Stimulated activated CD8-positive, alpha-beta memory T cell treated with anti-CD3 and anti-CD28 coated beads, Interleukin-7, amount 100 ng/mL, for 1 hour (primary cell): ENCODE data around the gene GLI3.

Source experiments
- DNase-seq, 2 donors: peaks; one replicate each; pipeline ENCODE4 v3.0.0-alpha.2; 2020; ENCODE audit warnings: low read depth in 2 of 2

Gene GLI3

DNA sequence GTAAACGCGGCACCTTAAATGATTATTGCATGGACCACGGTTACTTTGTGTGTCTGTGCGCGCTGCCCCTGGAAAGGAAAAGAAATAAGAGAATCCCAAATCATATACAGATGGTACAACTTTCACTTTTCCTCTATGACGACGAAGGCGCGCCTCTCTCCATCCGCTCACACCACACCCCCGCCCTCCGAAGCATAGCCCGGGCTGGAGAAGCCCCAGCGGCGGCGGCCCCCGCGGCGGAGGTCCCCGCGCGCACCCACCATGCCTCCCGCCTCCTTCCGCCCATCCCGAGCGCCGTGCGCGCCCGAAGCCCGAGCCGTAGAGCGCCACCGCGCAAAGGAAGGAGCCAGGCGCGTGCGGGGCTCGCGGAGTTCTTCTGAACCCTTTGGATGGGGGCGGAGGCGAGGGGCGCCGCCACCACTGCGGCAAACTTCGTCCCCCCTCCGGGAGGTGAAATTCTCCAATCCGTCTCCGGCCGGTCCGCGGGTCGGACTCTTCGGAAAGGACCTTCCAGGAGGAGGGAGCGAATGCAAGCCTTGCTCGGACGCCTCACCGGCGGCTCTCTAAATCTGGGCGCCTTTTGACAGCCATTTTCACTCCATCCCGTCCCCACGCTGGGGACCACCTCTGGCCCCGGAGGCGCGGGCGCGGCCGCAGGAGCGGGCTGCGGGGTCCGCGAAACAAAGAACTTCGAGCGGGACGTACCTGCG, 588 bp downstream of the GLI3 start:
- no peak for DNase-seq

DNA sequence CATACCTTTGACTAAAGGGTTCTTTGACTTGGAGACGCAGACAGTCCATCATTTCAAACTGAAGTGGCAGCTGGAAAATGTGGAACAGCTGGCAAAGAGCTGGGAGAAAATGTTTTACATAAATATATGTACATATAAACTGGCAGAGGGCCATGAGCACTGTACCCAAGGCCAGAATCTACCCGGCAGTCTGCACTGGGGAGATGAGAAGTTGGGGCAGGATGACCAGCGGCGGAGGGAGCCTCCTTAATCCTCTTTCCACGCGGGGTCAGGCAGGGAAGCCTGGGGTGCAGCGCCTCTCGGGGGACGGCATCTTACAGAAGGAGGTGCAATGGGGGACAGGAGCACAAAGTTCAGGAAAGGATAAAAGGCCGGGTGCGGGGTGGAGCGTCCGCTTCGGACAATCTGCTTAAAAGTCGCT, 1.3 kb downstream of the GLI3 start:
- DNase-seq, result no peak

DNA sequence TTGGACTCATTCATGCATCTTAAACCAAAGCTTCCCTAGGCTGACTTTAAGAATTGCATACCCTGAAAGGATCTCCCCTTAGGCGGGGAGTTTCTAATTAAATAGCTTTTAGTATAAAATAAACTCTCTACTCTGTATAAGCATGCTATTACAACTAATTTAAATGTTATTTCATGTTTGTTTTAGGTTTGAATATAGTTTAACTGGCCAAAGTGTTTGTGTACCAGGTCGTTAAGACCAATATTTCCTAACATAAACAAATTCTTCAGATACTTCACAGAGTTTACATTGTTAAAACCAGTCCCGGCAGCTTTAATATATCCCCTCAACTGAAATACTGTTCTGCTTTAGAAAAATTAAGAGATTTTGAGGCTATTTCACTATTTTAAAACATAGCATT, 2.3 kb downstream of the GLI3 start:
- no peak for DNase-seq

DNA sequence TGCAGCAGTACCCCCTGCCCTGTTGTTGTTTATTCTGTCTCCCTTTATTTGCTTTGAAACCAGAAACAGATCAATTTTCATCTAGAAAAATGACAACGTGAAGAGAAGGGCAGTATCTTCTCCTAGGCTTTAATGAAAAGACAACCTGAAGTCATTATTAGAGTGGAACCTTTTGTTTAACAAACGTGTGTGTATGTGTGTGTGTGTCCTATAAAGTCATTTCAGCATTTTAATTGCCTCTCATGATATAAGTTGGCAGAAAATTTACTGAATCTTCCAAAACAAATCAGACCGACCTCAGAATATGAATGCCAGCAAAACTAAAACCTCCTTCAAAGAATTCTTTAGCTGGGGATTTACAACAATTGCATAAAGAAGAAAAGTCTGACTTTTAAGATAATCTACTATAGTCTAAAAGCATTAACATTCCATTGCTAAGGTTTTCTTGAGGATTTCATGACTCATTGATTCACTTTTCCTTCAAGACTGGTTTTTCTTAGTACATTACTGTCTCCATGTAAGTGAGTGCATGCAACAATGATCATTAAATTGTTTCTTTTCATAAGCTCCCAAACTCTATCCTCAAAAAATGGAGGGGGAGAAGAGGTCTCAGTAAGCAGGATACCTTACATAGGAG, 3.2 kb downstream of the GLI3 start:
- no peak for DNase-seq

DNA sequence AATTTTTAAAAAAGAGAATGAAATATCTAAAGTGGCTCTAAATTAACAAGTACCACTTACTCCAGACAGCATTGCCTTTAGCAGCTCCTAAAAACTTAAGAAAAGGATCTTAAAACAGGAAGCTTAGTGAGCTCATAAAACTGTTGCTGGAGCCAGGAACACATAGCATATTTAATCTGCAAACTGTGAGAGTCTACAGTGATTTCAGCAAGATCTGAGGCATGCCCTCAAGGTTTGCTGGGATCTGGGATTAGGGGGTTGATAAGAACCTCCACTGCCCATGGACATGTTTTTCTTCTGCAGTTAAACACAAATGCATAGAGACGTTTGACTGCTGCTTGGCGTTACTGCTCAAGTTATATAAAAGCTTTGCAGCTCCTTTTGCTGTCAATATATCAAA, 3.8 kb downstream of the GLI3 start:
- no peak for DNase-seq

DNA sequence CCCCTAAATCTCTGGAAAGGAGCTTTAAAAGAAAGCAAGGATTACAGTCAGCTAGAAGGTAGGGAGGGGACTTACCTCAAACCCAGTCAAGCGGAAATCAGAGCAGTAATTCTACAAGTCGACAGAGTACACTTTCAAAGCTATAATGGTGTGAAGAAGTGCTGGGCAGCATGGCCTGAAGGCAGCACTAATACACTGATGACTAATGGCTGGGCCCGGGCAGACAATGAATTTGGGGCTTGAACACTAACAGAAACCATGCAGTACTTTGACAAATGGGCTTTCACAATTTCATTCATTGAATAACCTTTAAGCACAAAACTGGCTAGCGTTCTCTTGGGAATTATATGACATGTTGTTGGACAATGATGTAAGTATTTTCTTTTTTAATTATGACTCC, 4.7 kb downstream of the GLI3 start:
- DNase-seq, result no peak

DNA sequence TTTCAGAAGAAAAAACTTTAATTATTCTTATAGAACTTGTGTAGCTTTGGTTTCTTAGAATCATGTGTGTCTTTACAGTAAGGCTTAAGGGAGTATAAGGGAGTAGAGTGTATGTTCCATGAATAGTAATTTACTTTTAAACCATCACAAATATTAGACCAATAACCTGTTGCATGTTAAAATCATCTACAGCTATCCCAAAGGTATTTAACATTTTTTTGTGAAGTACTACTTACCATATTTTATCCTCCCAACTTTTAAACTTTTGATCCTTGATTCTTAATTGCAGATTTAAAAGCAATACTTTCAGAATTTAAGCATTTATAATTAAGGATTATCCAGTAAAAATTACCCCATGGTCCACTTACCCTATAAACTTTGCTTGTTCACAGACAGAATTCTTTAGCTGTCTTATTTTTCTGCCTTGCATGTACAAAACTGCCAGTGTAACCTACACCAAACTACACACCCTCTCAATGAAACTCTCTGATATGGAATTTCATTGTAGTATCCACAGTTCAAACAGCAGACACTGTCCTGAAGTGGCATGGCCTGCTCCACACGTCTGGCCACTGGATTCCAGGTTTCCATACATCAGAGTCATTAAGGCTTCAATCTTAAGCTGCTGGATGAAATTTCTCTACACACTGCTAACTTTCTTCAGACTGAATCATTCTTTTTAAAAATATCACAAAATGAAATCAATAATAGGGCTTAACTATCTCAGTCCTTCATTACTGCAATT, 5.8 kb downstream of the GLI3 start:
- no peak for DNase-seq

DNA sequence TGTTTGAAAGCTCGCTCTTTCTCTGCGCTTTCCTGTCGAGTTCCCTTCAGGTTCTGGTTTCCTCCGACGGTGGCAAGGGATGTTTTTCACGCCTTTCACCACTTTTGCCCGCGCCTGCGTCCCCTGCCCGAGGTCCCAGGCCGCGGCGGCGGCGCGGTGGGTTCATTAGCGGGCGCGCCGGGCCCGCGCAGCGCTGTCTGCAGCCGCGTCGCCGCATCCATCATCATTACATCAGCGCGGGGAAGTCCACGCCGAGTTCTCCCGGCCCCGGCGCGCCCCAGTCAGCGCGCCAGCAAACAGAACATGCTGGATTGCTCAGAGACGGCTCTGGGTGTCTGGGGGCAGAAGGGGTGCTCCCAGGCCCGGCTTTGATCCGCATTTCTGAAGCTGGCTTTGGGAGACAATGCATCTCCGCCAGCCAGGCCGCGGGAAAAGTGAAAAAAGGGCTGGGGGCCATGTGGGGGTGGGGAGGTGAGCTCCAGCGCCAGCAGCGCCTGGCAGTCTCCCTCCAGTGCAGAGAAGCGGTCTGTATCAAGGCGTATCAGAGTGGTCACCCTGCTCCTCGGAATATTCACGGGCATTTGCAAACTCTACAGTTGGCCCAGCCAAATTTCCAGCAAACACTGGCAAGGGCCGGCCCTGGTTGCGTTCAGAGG, 8.9 kb downstream of the GLI3 start:
- DNase-seq, result no peak

DNA sequence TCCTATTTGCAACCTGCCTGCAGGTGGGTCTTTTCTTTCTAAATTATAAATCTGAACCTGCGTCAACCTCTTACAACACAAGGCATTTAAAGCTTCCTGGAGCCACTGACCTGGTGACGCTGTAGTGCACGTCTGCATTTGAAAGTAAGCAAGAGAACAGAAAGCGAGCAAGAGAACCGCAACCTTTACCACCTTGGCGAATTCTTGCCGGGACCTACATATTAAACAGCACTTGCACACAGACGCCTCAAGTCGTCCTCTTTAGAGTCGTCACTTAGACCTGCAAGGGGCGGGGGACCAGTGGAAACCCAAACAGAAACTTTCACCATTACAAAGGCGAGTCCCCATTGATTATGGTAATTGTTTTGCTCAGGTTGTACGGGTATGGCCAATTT, 9.5 kb downstream of the GLI3 start:
- no peak for DNase-seq

DNA sequence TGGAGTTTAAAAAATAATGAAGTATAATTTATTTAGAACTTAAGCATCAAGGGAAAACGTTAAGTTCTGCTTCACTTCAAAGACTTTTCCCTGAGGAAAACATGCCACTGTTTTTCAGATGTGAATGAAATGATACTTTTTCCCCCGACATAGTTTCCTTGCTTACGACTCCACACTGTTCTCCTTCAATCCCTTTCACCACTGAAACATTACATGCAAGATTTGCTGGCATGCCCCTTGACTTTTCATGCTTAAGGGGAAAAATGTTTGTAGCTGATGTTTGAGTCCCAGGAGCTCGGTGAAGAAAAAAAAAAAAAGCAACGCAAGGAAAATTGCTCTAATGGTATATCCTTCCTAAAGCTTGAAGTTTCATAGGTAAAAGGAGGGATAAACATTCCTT, 10.0 kb downstream of the GLI3 start:
- DNase-seq, result no peak

DNA sequence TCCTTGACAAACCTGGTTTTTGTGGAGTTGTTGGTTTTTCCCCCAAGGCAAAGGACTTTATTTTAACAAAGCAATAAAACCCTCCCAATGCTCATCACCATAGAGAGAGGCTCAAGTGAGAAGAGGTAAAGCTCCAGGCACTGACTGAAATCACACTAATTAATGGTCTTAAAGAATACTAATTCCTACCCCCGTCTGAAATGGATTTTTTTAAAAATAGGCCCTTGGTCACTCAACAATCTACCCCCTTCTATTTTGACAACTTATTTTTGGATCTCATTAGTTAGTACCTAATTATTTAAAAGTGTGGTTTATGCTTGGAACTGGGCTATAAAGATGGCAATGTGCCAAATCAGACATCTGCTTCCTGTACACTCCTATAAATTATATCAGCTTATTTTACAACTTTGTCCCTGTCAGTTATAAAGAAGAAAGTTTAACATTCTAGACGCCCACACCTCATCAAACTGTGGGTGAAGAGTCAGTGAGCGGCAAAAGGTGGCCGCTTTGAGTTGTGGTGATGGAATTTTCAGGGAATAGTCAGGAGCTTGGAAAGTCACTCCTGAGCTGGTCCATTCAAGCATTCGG, 10.6 kb downstream of the GLI3 start:
- no peak for DNase-seq

DNA sequence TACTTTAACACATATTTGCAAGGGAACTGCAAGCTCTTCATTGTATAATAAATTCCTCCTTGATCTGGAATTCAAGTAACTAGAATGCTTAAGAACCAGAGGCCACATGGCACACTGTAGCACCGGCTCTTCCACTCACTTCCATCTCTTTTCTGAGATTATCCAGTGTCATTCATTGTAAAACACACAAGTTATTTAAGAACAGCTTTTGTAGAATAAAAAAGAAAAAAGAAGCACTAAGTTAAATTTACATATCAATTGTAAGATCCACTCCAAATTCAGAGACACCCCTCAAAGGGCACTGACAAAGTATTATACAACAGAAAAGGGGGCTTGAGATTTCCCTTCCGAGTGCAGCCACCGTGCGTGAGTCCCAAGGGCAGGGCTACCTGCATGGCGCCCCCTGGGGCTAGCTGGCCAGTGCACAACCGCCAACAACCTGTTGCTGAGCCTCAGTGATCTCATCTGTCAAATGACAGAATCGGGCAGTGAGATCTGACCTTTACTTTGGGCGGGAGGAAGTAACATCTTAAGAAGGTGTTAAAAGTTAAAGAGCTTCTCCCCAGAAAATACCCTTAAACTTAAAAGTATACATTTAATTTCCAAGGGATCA, 12.5 kb downstream of the GLI3 start:
- DNase-seq, result no peak

DNA sequence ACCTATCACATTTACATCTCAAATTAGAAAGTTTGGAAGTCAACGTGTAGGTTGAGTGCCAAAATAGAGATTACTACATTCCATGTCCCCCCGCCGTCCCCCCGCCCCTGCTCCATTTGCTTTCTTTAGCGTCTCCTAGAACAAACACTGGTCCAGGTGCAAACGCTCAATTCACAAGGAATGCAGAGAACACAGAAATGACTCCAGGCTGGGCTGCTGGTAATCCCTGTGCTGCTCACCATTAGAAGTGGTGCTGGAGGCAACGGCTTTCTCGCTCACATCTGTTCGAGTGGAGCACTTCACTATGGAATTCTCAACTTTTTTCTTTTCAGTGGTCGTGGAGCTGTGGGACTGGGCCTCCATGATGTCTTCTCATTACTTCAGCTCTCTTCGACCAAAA, 14.1 kb downstream of the GLI3 start:
- no peak for DNase-seq

DNA sequence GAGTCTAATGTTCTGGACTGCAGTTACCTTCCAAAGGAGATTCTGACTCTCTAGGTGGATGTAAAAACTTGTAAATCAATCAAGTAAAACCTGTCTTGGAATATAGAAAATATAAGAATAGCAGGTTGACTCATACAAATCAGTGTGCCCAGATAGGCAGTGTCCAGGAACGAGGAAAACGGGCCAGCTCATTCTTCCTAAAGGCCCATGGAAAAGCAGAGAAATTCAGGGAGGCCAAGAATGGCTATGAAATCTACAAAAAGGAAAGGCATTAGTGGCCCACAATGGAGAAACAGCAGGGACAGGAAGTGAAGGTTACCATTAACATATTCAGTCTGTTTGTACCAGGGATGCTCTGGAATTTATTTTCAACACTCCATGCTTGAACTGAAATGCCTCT, 14.9 kb downstream of the GLI3 start:
- no peak for DNase-seq

DNA sequence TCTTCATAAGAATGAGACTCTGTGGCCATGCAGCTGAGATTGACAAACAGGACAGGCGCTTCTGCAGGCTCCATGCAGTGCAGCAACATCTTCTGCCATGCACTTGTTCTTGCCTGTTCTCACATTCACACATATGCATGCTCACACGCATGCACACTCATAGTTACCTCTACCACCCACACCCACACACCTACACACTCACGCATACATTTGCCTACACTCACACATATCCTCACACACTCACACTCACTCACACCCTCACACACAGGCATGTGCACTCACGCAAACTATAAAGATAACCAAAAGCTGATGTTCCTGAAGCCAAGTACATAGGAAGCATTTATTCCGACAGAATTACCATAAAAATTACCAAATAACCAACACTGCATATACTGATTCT, 15.7 kb downstream of the GLI3 start:
- no peak for DNase-seq

DNA sequence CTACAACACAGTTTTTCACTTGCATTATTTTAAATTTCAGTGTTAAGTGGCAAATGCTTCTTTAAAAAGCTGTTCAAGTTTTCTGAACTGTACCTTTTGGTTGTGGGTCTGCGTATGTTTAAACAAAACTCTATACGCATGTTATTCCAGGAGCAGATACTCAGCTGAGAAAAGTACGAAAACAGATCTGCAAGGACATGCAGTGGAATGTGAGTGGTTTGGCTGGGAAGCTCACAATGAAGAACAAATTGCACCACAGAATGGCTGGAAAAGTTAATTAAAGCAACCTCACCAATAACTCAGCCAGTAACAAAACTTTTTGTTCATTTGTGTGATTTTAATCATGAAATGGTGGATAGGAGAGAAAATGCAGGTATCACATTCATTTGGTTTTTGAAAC, 17.6 kb downstream of the GLI3 start:
- no peak for DNase-seq

DNA sequence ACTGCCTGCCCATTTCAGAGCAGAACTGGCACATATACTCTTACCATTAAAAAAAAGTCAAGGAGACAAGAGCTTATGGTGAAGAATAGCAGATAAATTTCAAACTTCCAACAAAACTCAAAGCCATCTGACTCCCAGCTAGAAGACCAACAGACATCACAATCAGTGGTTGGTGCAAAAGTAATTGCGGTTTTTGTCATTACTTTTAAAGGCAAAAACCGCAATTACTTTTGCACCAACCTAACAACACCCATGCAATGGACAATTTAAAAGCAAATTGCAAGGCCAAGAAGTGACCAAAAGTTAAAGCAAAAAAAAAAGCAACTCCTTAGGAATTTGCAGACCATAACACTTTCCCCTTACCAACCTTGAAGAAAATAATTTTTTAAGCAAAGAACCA, 18.8 kb downstream of the GLI3 start:
- no peak for DNase-seq

DNA sequence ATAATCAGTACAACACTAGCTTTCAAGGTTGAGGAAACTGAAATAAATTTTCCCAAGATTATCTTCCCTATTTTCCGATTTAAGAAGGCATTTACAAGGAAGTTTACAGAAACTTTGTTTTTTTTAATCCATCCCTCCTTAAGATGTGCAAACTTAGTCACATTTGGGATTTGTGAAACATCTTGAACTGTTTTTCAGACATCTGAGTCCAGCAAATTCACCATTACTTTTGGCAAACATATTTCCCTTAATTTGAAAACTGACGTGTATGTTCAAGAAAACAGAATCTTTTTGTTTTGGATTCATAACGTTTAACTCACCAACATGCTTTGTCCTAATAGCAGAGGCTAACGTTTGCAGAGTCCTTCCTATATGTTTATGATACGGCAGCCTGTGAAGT, 19.5 kb downstream of the GLI3 start:
- DNase-seq, result no peak

DNA sequence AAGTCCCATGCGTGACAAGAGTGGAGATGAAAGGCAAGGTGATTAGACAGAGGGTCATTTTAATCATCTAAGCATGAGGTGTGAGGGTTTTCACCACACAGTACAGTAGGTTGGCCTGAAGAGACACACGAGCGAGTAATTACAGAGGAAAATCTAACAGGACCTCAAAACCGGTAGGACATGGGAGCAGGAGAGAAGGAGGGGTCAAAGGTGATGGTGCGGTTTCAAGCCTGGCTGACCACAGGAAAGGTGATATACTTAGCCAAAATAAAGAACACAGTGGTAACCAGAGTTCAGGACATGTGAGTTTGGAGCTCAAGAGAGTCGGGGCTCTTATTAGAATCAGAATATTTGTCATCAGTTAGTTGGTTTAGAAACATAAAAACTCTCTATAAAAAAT, 20.0 kb downstream of the GLI3 start:
- no peak for DNase-seq

DNA sequence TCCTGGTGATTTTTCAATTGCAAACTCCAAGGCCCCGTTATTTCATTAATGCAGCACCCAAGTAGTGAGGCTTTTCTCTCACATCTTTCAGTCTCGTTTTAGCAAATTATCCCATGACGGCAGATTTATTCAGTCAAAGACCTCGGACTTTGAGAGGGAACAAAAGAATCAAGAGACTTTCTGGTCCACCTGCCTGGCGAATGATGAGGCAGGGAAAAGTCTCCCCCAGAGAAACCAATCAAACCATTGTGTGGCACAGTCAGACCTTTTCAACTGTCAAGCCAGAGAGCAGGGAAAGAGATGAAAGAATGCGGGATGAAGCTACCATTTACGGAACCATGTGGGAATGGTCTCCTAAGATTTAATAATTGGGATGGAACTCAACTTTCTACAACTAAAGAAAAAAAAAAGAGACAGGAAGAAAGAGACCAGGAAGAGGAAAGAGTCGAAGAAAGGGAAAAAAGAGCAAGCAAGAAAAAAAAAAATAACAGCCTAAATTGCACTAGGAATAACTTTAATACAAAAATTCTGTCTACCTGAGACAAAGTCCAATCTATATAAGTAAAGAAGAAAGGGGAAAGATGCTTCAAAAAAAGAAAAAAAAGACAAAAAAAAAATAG, 22.8 kb downstream of the GLI3 start:
- no peak for DNase-seq

DNA sequence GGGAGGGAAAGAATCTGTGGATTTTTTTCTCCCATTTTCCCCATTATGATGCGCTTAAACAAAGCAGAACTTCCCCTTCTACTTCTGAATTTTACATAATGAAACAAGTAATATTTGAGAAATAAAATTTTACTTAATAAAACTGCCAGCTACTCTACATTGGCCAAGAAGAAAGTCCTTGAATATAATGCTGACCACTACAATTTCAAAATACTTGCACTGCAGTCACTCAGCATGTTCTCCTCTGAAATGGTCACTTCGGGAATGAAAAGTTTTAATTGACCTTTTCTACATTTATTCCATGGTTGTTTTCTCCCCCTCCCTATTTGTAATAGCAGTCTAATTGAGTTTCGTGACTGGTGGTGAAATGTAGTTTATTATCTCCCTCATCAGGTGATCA, 23.9 kb downstream of the GLI3 start:
- no peak for DNase-seq
